Tibial nerve (tissue), 4 donors: ENCODE results near the gene DNAJA3. TPM values are rescaled to one million over a fixed set of nuclear protein-coding genes. Genes with fewer than 3 reads are reported as not detected.

Source experiments
- DNase-seq, 2 donors: peaks; one replicate each; pipeline ENCODE4 v3.0.0-alpha.2; 2019; ENCODE audit warnings: low spot score in 2 of 2
- H3K27ac ChIP-seq, 4 donors: fragments of 200-600 bp; sonication (generic) in 3 of 4; one replicate each; pipeline ENCODE4 v1.5.1; 2017 to 2019; ENCODE audit warnings: mild to moderate bottlenecking in 1 of 4
- H3K27me3 ChIP-seq, 2 donors: fragments of 200-600 bp; sonication (generic) in 1 of 2; one replicate each; pipeline versions ENCODE4 v1.5.1 to v1.6.0; 2017 to 2019
- H3K36me3 ChIP-seq, 3 donors: fragments of 200-600 bp; sonication (generic); one replicate each; pipeline ENCODE4 v1.5.1; 2018 to 2019
- H3K4me1 ChIP-seq, 4 donors: fragments of 200-600 bp; sonication (generic) in 3 of 4; one replicate each; pipeline ENCODE4 v1.5.1; 2017 to 2019
- H3K4me3 ChIP-seq, 4 donors: fragments of 200-600 bp; sonication (generic) in 3 of 4; one replicate each; pipeline ENCODE4 v1.5.1; 2017 to 2019; ENCODE audit warnings: mild to moderate bottlenecking in 1 of 4, moderate library complexity in 1 of 4
- H3K9me3 ChIP-seq, 4 donors: fragments of 200-600 bp; sonication (generic) in 3 of 4; one replicate each; pipeline ENCODE4 v1.5.1; 2017 to 2019
- EP300 ChIP-seq, 2 donors: sonication (generic); formaldehyde crosslinking; IDR thresholded peaks; one replicate each; pipeline ENCODE4 v1.6.1; 2017; ENCODE audit warnings: antibody characterized with exemption in 2 of 2, mild to moderate bottlenecking in 1 of 2
- POLR2A ChIP-seq, 2 donors: fragments of 450-650 bp; IDR thresholded peaks; one replicate each; pipeline ENCODE4 v1.6.1; 2017; ENCODE audit warnings: antibody characterized with exemption in 2 of 2, mild to moderate bottlenecking in 2 of 2, moderate library complexity in 2 of 2
- WGBS, 2 donors: methylation state at CpG; one replicate each; pipeline ENCODE4 v1.1.5; 2018; 5-methylcytosine and 5-hydroxymethylcytosine counted together
- total RNA-seq, 4 donors: library from RNA; depleted of rRNA; stranded (reverse); fragments of >200 nt; gene quantifications; one replicate each; pipeline ENCODE4 v1.1.0, GENCODE V29; 2016
- TF ChIP-seq, protein P1 (sequence below), 5 experiments: fragments of 200-600 bp in 3 of 5; fragments of 450-650 bp in 2 of 5; sonication (generic) in 3 of 5; IDR thresholded peaks; one replicate each; pipeline ENCODE4 v1.5.1; 2016 to 2019; ENCODE audit warnings: antibody characterized with exemption in 5 of 5, mild to moderate bottlenecking in 3 of 5, moderate library complexity in 2 of 5

DNAJA3 gene
- total RNA-seq, 4 donors from 2014 or later: 37.6 to 53.0 (median 49.2) TPM

DNA sequence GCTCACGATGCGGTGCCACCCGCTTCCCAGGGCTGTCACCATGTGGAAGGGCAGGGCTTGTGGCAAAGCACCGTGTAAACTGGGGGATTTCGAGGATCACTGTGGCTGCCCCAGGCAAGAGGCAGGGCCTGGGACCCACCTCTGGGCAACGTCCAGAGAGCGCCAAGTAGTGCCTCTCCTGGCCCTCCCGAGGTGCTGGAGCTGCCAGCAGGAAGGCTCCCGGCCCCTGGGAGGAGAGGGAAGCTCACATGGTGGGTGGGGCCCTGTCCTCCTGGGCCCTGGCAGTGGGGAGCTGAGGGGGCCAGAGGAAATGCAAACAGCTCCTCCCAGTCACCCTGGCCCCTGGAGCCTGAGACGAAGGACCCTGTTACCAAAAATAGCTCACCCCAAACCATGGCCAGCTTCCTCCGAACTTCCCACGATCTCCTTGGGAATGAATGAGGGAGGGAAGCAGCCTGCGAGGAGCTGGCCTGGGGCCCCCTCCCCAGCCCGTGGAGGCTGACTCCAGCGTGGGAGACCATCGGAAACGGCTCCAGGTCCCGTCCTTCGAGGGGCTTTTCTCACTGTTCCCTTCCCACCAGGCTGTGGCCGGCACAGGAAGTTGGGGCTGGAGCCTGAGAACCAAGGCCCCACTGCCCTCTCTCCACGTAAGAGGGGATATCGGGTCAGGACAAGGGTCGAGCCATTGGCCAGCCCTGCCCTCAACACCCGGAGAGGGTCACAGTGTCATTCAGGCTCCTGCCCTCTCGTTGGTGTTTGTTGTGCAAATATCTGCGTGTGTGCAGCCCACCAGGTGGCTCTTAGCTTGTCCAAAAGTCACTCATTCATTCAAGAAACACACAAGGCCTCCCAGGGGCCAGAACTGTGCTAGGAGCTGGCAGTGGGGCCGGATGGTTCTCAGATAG is 36.4 kb upstream of the DNAJA3 start:
- H3K27ac ChIP-seq: peak overlapping the region in 2 of 4 donors; percentile 71 to 85
- no peak overlapping the region for H3K4me3 ChIP-seq
- H3K9me3 ChIP-seq: no peaks in the 10 kb centered on the region
- no peak for DNase-seq
- H3K27me3 ChIP-seq: no peaks in the 10 kb centered on the region
- peaks cover 0 to 77% (median 0%) of the 10 kb centered on the region in 3 donors for H3K36me3 ChIP-seq
- peaks cover 0 to 93% (median 44%) of the 10 kb centered on the region in 4 donors for H3K4me1 ChIP-seq
- TF ChIP-seq POLR2A (IDR thresholded peaks at IDR 0.05) (no peak), EP300 (IDR thresholded peaks at IDR 0.05) (no peak)
- TF ChIP-seq, protein P1, sequence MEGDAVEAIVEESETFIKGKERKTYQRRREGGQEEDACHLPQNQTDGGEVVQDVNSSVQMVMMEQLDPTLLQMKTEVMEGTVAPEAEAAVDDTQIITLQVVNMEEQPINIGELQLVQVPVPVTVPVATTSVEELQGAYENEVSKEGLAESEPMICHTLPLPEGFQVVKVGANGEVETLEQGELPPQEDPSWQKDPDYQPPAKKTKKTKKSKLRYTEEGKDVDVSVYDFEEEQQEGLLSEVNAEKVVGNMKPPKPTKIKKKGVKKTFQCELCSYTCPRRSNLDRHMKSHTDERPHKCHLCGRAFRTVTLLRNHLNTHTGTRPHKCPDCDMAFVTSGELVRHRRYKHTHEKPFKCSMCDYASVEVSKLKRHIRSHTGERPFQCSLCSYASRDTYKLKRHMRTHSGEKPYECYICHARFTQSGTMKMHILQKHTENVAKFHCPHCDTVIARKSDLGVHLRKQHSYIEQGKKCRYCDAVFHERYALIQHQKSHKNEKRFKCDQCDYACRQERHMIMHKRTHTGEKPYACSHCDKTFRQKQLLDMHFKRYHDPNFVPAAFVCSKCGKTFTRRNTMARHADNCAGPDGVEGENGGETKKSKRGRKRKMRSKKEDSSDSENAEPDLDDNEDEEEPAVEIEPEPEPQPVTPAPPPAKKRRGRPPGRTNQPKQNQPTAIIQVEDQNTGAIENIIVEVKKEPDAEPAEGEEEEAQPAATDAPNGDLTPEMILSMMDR (IDR thresholded peaks at IDR 0.05): no peak
- 49 to 61% methylated on average over 24 to 25 of the region's 27 CpGs for WGBS, 2 donors

DNA sequence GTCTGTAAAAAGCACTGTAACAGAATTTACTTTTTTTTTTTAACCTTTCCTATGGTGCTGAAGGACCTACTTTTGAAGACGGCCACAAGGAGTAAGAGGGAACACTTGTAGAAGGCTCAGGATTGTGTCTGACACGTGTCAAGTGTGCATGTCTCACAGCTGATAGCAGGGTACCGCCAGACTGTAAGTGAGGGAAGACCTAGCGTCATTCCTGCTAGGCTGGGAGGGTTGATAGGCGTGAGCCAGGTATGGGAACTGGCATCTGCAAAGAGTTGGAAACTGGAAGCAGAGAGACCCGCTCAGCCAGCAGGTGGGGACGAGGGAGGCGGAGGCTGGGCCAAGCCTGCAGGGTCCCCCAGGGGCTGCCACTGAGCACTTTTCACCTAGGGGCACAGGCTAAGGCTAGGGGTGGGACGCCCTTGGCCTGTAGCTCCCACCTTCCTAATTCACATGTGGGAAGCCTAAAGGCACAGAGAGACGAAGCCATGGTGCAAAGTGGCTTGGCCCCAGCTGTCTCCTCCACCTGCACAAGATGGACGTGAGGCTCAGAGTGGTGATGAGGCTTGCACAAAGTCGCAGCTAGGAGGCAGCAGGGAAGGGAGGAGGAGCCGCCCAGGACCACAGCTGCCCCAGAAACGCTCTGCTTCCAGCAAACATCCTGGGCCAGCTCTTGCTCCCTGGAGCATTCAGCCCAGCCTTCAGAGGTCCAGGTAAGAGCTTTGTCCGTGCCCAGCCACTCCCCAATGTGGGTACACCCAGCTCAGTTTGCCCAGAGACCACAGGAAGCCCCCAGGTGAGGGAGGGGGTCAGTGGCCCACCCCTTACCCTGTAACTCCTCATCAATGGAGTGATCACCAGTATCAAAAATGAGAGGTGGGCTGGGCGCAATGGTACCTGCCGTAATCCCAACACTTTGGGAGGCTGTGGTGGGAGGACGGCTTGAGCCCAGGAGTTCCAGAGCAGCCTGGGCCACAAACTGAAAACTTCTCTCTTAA is 35.1 kb upstream of the DNAJA3 start:
- DNase-seq: no peak
- peaks cover 0 to 81% (median 34%) of the 10 kb centered on the region in 4 donors for H3K4me1 ChIP-seq
- TF ChIP-seq EP300 (IDR thresholded peaks at IDR 0.05): no peak
- TF ChIP-seq, protein P1 (IDR thresholded peaks at IDR 0.05): no peak
- no peak for TF ChIP-seq POLR2A (IDR thresholded peaks at IDR 0.05)
- H3K27ac ChIP-seq: peak overlapping the region in 1 of 4 donors; percentile 85
- peaks cover 0 to 79% (median 0%) of the 10 kb centered on the region in 3 donors for H3K36me3 ChIP-seq
- no peak overlapping the region for H3K4me3 ChIP-seq
- WGBS, 2 donors: 83 to 88% methylated on average over 18 of the region's 18 CpGs
- no peaks in the 10 kb centered on the region for H3K9me3 ChIP-seq
- H3K27me3 ChIP-seq: no peaks in the 10 kb centered on the region

DNA sequence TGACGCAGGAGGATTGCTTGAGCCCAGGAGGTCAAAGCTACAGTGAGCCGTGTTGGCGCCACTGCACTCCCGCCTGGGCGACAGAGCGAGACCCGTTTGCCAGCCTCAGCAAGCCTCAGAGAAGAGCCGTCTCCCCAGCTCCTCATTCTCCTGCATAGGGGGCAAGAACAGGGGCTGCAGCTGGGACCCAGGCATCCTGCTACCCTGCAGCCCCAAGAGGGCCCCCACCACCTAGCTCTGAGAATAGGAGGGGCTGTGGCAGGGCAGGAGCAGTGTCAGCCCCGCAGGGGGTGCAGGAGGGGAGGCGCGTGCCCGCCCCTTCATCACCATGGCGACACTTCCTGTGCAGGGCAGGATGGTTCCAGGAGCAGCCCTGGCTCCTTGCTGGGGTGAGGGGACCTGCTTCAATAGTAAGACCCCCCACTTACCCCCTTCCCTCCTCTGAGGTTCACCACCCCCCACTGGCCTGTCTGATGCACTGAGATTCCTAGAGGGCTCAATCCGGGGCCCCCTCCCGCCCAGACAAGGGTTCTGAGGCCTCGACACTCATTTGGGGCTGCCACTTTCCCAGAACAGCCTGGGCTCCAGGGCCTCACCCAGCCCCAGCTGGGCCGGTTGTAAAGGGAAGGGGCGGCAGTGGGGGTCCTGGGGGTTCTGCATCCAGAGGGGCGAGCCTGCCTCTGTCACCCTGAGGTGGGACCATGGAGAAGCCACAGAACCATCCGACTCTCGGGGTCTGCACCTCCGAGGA is 33.9 kb upstream of the DNAJA3 start:
- no peak for TF ChIP-seq POLR2A (IDR thresholded peaks at IDR 0.05)
- TF ChIP-seq EP300 (IDR thresholded peaks at IDR 0.05): no peak
- TF ChIP-seq, protein P1 (IDR thresholded peaks at IDR 0.05): no peak
- peak overlapping the region in 3 of 4 donors; percentile 51 to 84 (median 84) for H3K27ac ChIP-seq
- 73 to 79% methylated on average over 12 to 17 of the region's 22 CpGs for WGBS, 2 donors
- no peak for DNase-seq
- H3K4me1 ChIP-seq: peaks cover 0 to 68% (median 26%) of the 10 kb centered on the region in 4 donors
- H3K9me3 ChIP-seq: no peaks in the 10 kb centered on the region
- H3K4me3 ChIP-seq: no peak overlapping the region
- H3K27me3 ChIP-seq: no peaks in the 10 kb centered on the region
- peaks cover 0 to 78% (median 0%) of the 10 kb centered on the region in 3 donors for H3K36me3 ChIP-seq

- Histone ChIP-seq H3K4me3 (no peak overlapping the region), H3K27ac (peak overlapping the region; percentile 43 to 84 (median 68)), H3K36me3 (peaks cover 0 to 77% (median 0%) of the 10 kb centered on the region in 3 donors), H3K4me1 (peaks cover 0 to 60% (median 23%) of the 10 kb centered on the region in 4 donors), H3K9me3 (no peaks in the 10 kb centered on the region), H3K27me3 (no peaks in the 10 kb centered on the region)
- WGBS, 2 donors: 40 to 44% methylated on average over 19 to 27 of the region's 27 CpGs
- DNase-seq: peak in 1 of 2 donors; percentile 54
- TF ChIP-seq, protein P1 (IDR thresholded peaks at IDR 0.05): no peak
- TF ChIP-seq EP300 (IDR thresholded peaks at IDR 0.05): peak in 1 of 2 donors; percentile 27
Measured at GRCh38 chr16:4392382-4393239, 33.1 kb upstream of the DNAJA3 start.
